Right cardiac atrium (tissue), 5 donors: Measurements from ENCODE around the gene YWHAH. TPM values are rescaled to one million over a fixed set of nuclear protein-coding genes. Genes with fewer than 3 reads are reported as not detected.

Source experiments
- polyA plus RNA-seq: library from polyadenylated mRNA; stranded (reverse); fragments of 200-250 nt; gene quantifications from one replicate; pipeline ENCODE4 v1.2.3, GENCODE V29; 2013
- total RNA-seq, 4 donors: library from RNA; stranded (reverse); fragmentation: NEBNext Ultra II Directional; extraction: Animal tissue kit (Norgen Biotek cat#: 25700); gene quantifications; one replicate each; pipeline ENCODE4 v1.2.1, GENCODE V29; 2021
- donor health status: healthy with polysubstance abuse.
- donor health status: DM: no; HTN: yes; CAD: no.
- donor health status: DM: no; HTN: no; CAD: no.
- donor health status: DM: no; HTN: yes; CAD: no; lungs with severe emphysema.
- donor health status: DM: yes; HTN: yes; CAD: no.

Gene YWHAH
- total and polyA plus RNA-seq, 5 donors, result 59.9 to 103 (median 79.9) TPM

Other genes starting within 250 kb of the YWHAH start
- 10 to 100 TPM; 16.4 to 23.4 (median 22.8) TPM for gene PRR14L, start 194.4 kb upstream of the YWHAH start, total RNA-seq
- gene PRR14L, start 194.4 kb upstream of the YWHAH start, polyA plus RNA-seq, result 5.6 TPM
- 10 to 100 TPM; 12.4 to 15.3 (median 13.6) TPM for gene DEPDC5, start 190.5 kb upstream of the YWHAH start, total RNA-seq
- 6.9 TPM for gene DEPDC5, start 190.5 kb upstream of the YWHAH start, polyA plus RNA-seq
- gene SLC5A1, start 98.7 kb downstream of the YWHAH start, total RNA-seq, result 10 to 100 TPM; 52.7 to 98.2 (median 86.3) TPM
- 49.5 TPM for gene SLC5A1, start 98.7 kb downstream of the YWHAH start, polyA plus RNA-seq
- not detected for gene C22orf42, start 214.8 kb downstream of the YWHAH start, total RNA-seq
- gene C22orf42, start 214.8 kb downstream of the YWHAH start, polyA plus RNA-seq, result not detected